B cell (primary cell): ENCODE results near the gene SFSWAP.

Experiments used
- EZH2 ChIP-seq: IDR thresholded peaks from 2 replicates; pipeline ENCODE4 v1.6.1; 2012; ENCODE audit warnings: borderline replicate concordance, low read depth, mild to moderate bottlenecking, moderate library complexity, low read length; ENCODE audit not compliant: insufficient read depth, poor library complexity, severe bottlenecking
- TF ChIP-seq, protein P1 (sequence below): fragments of 200-600 bp; IDR thresholded peaks from one replicate; pipeline ENCODE4 v1.8.0; 2022; ENCODE audit warnings: antibody characterized with exemption, mild to moderate bottlenecking

DNA sequence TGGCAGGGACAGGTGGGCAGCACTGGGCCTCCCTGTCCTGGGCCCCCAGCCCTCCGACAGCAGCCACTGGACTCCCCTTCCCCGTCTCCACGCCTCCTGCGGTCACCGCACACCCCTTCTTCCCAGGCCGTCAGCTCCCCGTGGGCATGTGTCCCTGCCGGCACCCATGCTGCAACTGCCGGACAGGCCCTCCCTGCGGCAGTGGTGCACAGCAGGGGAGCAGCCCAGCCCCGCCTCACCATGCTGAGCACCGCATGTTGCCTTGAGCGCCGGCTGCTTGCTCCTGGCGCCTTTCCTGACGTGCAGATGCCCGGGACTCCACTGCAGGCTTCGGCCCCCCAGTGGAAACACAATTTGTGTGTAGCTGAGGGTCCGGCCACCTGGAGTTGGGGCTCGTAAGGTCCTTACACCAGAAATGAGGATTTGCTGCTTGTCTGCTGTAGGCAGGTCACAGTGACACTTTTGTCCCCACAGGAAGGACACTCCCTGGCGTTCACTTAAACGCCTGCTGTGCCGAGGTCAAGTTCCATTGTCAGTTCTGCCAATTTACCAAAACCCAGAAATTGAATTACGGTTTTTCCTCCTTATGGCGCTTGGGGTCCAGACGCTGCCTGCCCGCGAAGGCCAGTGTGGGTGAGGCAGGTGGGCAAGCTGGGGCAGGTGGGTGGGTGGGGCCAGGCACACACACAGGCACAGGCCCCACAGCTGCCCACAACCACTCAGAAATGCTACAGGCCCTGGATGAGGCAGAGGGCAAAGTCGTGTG, 89.1 kb downstream of the SFSWAP start:
- TF ChIP-seq EZH2: no peak
- TF ChIP-seq, protein P1, sequence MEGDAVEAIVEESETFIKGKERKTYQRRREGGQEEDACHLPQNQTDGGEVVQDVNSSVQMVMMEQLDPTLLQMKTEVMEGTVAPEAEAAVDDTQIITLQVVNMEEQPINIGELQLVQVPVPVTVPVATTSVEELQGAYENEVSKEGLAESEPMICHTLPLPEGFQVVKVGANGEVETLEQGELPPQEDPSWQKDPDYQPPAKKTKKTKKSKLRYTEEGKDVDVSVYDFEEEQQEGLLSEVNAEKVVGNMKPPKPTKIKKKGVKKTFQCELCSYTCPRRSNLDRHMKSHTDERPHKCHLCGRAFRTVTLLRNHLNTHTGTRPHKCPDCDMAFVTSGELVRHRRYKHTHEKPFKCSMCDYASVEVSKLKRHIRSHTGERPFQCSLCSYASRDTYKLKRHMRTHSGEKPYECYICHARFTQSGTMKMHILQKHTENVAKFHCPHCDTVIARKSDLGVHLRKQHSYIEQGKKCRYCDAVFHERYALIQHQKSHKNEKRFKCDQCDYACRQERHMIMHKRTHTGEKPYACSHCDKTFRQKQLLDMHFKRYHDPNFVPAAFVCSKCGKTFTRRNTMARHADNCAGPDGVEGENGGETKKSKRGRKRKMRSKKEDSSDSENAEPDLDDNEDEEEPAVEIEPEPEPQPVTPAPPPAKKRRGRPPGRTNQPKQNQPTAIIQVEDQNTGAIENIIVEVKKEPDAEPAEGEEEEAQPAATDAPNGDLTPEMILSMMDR: no peak
